Activated T-cell treated with anti-CD3 and anti-CD28 coated beads, Interleukin-2, amount 50 U/mL, for 72 hours (primary cell): ENCODE data around the gene RIC8B. TPM values are rescaled to one million over a fixed set of nuclear protein-coding genes. Genes with fewer than 3 reads are reported as not detected.
A peak's percentile ranks its signal among the peaks of the same experiment; 100 is the strongest.

Experiments
- ATAC-seq, 2 donors: fragments of 150-1000 bp; cut with Tn5 transposase; replicated peaks in 1 of 2; 2 replicates each; pipeline ENCODE4 v1.10.0; 2021; ENCODE audit warnings: moderate library complexity in 2 of 2, mild to moderate bottlenecking in 1 of 2
- DNase-seq, 2 donors: peaks; one replicate each; pipeline ENCODE4 v3.0.0; 2021 to 2022; ENCODE audit warnings: mixed read lengths in 1 of 2
- H3K27ac Mint-ChIP-seq: one replicate; pipeline ENCODE4 v1.8.0; 2022; ENCODE audit warnings: mild to moderate bottlenecking, moderate library complexity, mixed read lengths
- H3K27me3 Mint-ChIP-seq: one replicate; pipeline ENCODE4 v1.8.0; 2022; ENCODE audit warnings: low read depth, mixed read lengths
- H3K36me3 Mint-ChIP-seq, 2 donors: one replicate each; pipeline ENCODE4 v1.8.0; 2022; ENCODE audit warnings: mixed read lengths in 2 of 2, mild to moderate bottlenecking in 1 of 2; ENCODE audit not compliant: insufficient read depth in 2 of 2
- H3K4me1 Mint-ChIP-seq: one replicate; pipeline ENCODE4 v1.8.0; 2022; ENCODE audit warnings: low read depth, mixed read lengths
- H3K4me3 Mint-ChIP-seq, 2 donors: one replicate each; pipeline ENCODE4 v1.8.0; 2022; ENCODE audit warnings: mild to moderate bottlenecking in 2 of 2, mixed read lengths in 2 of 2, moderate library complexity in 2 of 2
- H3K9me3 Mint-ChIP-seq, 2 donors: one replicate each; pipeline ENCODE4 v1.8.0; 2022; ENCODE audit warnings: mixed read lengths in 2 of 2
- total RNA-seq, 2 donors: library from RNA; stranded (reverse); gene quantifications; one replicate each; pipeline ENCODE4 v1.2.3, GENCODE V29; 2022

Gene RIC8B
- total RNA-seq, 2 donors from 2014 or later: 11.8 to 15.2 TPM

- Mint-ChIP-seq H3K4me3 (no peak overlapping the region), H3K27ac (no peak overlapping the region), H3K27me3 (no peaks in the 10 kb centered on the region), H3K9me3 (no peaks in the 10 kb centered on the region), H3K4me1 (peaks cover 11% of the 10 kb centered on the region), H3K36me3 (peaks cover 1 to 10% of the 10 kb centered on the region in 2 donors)
- DNase-seq (no peak), ATAC-seq (no peak)
Observed at GRCh38 chr12:106870116-106870515, 95.6 kb downstream of the RIC8B start.

- Mint-ChIP-seq H3K27ac (no peak overlapping the region), H3K36me3 (peaks cover 1 to 7% of the 10 kb centered on the region in 2 donors), H3K27me3 (no peaks in the 10 kb centered on the region), H3K4me1 (peaks cover 11% of the 10 kb centered on the region), H3K9me3 (no peaks in the 10 kb centered on the region), H3K4me3 (no peak overlapping the region)
- DNase-seq (no peak), ATAC-seq (no peak)
Observed at GRCh38 chr12:106871477-106871876, 97.0 kb downstream of the RIC8B start.

DNA sequence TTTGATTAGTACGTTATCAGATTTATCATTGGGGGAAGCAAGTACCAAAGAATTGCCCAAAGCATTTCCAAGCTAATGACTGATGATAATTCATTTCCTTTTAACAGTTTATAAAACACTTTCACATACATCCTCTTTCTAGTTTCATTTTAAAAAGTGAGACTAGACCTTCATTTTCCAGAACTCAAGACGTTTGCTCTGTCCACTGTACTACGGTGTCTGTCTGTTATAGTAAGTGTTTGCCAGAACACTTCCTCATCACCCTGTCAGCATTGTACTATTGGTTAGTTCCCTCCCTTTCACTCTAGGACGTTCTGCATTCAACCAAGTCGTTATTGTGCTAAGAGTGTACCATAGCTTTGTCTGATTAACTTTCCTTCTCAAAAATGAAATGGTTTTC, 99.5 kb downstream of the RIC8B start:
- peaks cover 11% of the 10 kb centered on the region for H3K4me1 Mint-ChIP-seq
- H3K4me3 Mint-ChIP-seq: no peak overlapping the region
- no peaks in the 10 kb centered on the region for H3K9me3 Mint-ChIP-seq
- DNase-seq (no peak), ATAC-seq (no peak)
- H3K27me3 Mint-ChIP-seq: no peaks in the 10 kb centered on the region
- H3K27ac Mint-ChIP-seq: no peak overlapping the region
- peaks cover 1 to 7% of the 10 kb centered on the region in 2 donors for H3K36me3 Mint-ChIP-seq

GRCh38 chr12:106878804-106879203, 104.3 kb downstream of the RIC8B start:
- DNase-seq (no peak), ATAC-seq (no peak)
- Mint-ChIP-seq H3K4me3 (no peak overlapping the region), H3K4me1 (no peaks in the 10 kb centered on the region), H3K9me3 (no peaks in the 10 kb centered on the region), H3K27ac (no peak overlapping the region), H3K36me3 (peaks cover 2 to 6% of the 10 kb centered on the region in 2 donors), H3K27me3 (no peaks in the 10 kb centered on the region)

- no peaks in the 10 kb centered on the region for H3K4me1 Mint-ChIP-seq
- H3K4me3 Mint-ChIP-seq: no peak overlapping the region
- peaks cover 2 to 3% of the 10 kb centered on the region in 2 donors for H3K36me3 Mint-ChIP-seq
- DNase-seq: no peak
- H3K27ac Mint-ChIP-seq: no peak overlapping the region
- H3K9me3 Mint-ChIP-seq: no peaks in the 10 kb centered on the region
- H3K27me3 Mint-ChIP-seq: no peaks in the 10 kb centered on the region
- ATAC-seq: no peak
Observed at GRCh38 chr12:106879612-106880011, 105.1 kb downstream of the RIC8B start.

DNA sequence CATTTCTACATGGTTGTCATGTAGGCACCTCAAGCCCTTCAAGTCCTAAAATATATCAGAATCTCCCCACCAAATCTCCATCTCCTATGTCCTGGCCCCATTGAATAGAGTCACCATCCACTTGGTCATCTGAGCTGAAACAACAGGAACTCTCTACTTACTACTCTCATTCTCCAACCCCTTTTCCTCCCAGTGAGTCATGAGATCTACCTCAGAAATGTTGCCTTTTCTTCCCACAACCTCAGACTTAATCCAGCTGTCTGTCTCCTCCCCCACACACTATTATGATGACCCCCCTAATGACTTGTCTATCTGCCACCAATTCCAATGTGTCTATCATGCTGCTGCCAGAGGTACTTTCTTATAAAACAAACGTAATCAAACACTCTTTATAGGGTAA, 108.9 kb downstream of the RIC8B start:
- H3K9me3 Mint-ChIP-seq: no peaks in the 10 kb centered on the region
- no peak overlapping the region for H3K27ac Mint-ChIP-seq
- H3K36me3 Mint-ChIP-seq: peaks cover 2 to 3% of the 10 kb centered on the region in 2 donors
- ATAC-seq (no peak), DNase-seq (no peak)
- no peaks in the 10 kb centered on the region for H3K4me1 Mint-ChIP-seq
- H3K4me3 Mint-ChIP-seq: no peak overlapping the region
- H3K27me3 Mint-ChIP-seq: no peaks in the 10 kb centered on the region

GRCh38 chr12:106885026-106885425, 110.5 kb downstream of the RIC8B start:
- H3K4me1 Mint-ChIP-seq: no peaks in the 10 kb centered on the region
- peaks cover 2 to 3% of the 10 kb centered on the region in 2 donors for H3K36me3 Mint-ChIP-seq
- H3K4me3 Mint-ChIP-seq: no peak overlapping the region
- no peak for DNase-seq
- H3K27ac Mint-ChIP-seq: peak overlapping the region; percentile 89
- no peak for ATAC-seq
- H3K9me3 Mint-ChIP-seq: no peaks in the 10 kb centered on the region
- no peaks in the 10 kb centered on the region for H3K27me3 Mint-ChIP-seq

- Mint-ChIP-seq H3K4me1 (no peaks in the 10 kb centered on the region), H3K27me3 (no peaks in the 10 kb centered on the region), H3K27ac (no peak overlapping the region), H3K9me3 (no peaks in the 10 kb centered on the region), H3K36me3 (peaks cover 2 to 3% of the 10 kb centered on the region in 2 donors), H3K4me3 (no peak overlapping the region)
- DNase-seq (no peak), ATAC-seq (no peak)
Observed at GRCh38 chr12:106885541-106886249, 111.2 kb downstream of the RIC8B start.

DNA sequence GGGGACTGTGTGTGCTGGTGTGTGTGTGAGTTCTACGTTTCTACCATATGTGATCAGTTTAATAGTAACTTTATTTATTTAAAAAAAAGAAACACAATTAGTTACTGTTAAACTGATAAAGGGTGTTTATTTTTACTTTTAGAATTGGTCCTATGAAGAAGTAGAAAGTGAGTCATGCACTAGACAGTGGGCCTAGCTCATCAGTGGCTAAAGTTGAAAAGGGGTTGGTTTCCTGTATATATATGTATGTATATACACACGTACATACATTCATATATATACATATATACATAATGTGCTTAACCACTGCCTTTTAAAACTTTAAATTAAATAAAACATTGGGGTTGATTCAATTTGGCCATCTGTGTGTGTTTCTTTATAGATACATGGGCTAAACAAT, 112.5 kb downstream of the RIC8B start:
- no peaks in the 10 kb centered on the region for H3K4me1 Mint-ChIP-seq
- peak in 1 of 2 donors; percentile 43 for ATAC-seq
- H3K36me3 Mint-ChIP-seq: peaks cover 2 to 3% of the 10 kb centered on the region in 2 donors
- H3K27me3 Mint-ChIP-seq: no peaks in the 10 kb centered on the region
- H3K27ac Mint-ChIP-seq: no peak overlapping the region
- no peaks in the 10 kb centered on the region for H3K9me3 Mint-ChIP-seq
- DNase-seq: no peak
- no peak overlapping the region for H3K4me3 Mint-ChIP-seq

- Mint-ChIP-seq H3K9me3 (no peaks in the 10 kb centered on the region), H3K4me3 (no peak overlapping the region), H3K27me3 (no peaks in the 10 kb centered on the region), H3K36me3 (peaks cover 2 to 3% of the 10 kb centered on the region in 2 donors), H3K4me1 (no peaks in the 10 kb centered on the region), H3K27ac (no peak overlapping the region)
- no peak for ATAC-seq
- no peak for DNase-seq
Observed at GRCh38 chr12:106888348-106888970, 114.0 kb downstream of the RIC8B start.

- DNase-seq: no peak
- Mint-ChIP-seq H3K36me3 (no peaks in the 10 kb centered on the region), H3K4me3 (no peak overlapping the region), H3K9me3 (no peaks in the 10 kb centered on the region), H3K27ac (no peak overlapping the region), H3K4me1 (no peaks in the 10 kb centered on the region), H3K27me3 (no peaks in the 10 kb centered on the region)
- no peak for ATAC-seq
Observed at GRCh38 chr12:106889326-106889725, 114.8 kb downstream of the RIC8B start.

DNA sequence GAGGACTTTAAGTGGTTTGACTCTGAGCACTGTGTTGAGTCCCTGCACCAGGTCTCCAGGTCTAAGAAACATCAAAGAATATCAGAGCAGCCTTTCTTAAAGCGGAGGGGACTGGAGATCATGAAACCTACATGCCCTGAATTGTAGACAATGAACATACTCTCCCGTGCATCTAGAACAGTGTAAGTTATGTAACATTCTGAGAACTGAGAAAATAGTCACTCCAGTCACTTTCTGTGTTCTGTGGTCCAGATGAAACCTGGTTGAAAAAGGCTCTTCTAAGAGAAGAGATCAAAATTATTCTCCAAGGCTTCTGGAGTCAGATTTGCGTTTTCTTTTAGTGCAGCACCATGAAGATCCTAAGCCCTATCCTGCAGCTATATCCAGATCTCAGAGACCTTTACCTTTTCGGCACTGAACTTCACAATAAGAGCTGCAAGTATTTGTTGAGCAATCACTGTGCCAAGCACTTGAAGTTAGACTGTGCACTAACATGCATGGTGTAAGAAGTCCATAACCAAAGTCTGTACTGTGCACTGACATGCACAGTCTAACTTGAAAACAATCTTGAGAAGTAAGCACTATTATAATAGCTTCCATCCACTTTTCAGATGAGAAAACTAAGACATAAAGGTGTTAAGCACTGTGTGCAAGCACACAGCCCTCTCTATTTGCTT, 115.6 kb downstream of the RIC8B start:
- Mint-ChIP-seq H3K36me3 (no peaks in the 10 kb centered on the region), H3K4me3 (no peak overlapping the region), H3K9me3 (no peaks in the 10 kb centered on the region), H3K4me1 (no peaks in the 10 kb centered on the region), H3K27me3 (no peaks in the 10 kb centered on the region), H3K27ac (no peak overlapping the region)
- no peak for ATAC-seq
- DNase-seq: no peak

- no peak overlapping the region for H3K4me3 Mint-ChIP-seq
- no peaks in the 10 kb centered on the region for H3K9me3 Mint-ChIP-seq
- no peaks in the 10 kb centered on the region for H3K27me3 Mint-ChIP-seq
- H3K36me3 Mint-ChIP-seq: no peaks in the 10 kb centered on the region
- peaks cover 5% of the 10 kb centered on the region for H3K4me1 Mint-ChIP-seq
- H3K27ac Mint-ChIP-seq: no peak overlapping the region
- ATAC-seq (no peak), DNase-seq (no peak)
Observed at GRCh38 chr12:106892075-106892474, 117.6 kb downstream of the RIC8B start.
